Stomach (tissue), 9 donors: Measurements from ENCODE around the gene CTNND2. TPM values are rescaled to one million over a fixed set of nuclear protein-coding genes. Genes with fewer than 3 reads are reported as not detected.

ENCODE experiments used
- DNase-seq, 2 donors: peaks; one replicate each; pipeline versions ENCODE4 v3.0.0 to v3.0.0-alpha.2; 2013 to 2019
- H3K27ac ChIP-seq, 5 donors: fragments of 200-600 bp in 4 of 5; sonication (generic) in 4 of 5; one replicate each; pipeline ENCODE4 v1.5.1; 2013 to 2019; ENCODE audit warnings: mild to moderate bottlenecking in 1 of 5, moderate library complexity in 1 of 5
- H3K27me3 ChIP-seq, 3 donors: fragments of 200-600 bp; sonication (generic); one replicate each; pipeline ENCODE4 v1.5.1; 2017 to 2019; ENCODE audit warnings: mixed run types in 1 of 3
- H3K36me3 ChIP-seq, 4 donors: fragments of 200-600 bp; sonication (generic); 1 replicate in 3 of 4; 2 replicates in 1 of 4; pipeline ENCODE4 v1.5.1; 2016 to 2019
- H3K4me1 ChIP-seq, 4 donors: fragments of 200-600 bp; sonication (generic); one replicate each; pipeline ENCODE4 v1.5.1; 2016 to 2019
- H3K4me3 ChIP-seq, 4 donors: fragments of 200-600 bp; sonication (generic) in 3 of 4; one replicate each; pipeline ENCODE4 v1.5.1; 2016 to 2019; ENCODE audit warnings: mild to moderate bottlenecking in 1 of 4
- H3K9me3 ChIP-seq, 4 donors: fragments of 200-600 bp; sonication (generic); one replicate each; pipeline ENCODE4 v1.5.1; 2016 to 2019
- EP300 ChIP-seq: sonication (generic); formaldehyde crosslinking; IDR thresholded peaks from one replicate; pipeline ENCODE4 v1.6.1; 2017; ENCODE audit warnings: antibody characterized with exemption
- POLR2A ChIP-seq, 4 donors: fragments of 450-650 bp; IDR thresholded peaks; one replicate each; pipeline ENCODE4 v1.6.1; 2016; ENCODE audit warnings: antibody characterized with exemption in 4 of 4, control low read depth in 2 of 4, mild to moderate bottlenecking in 1 of 4, moderate library complexity in 1 of 4
- POLR2AphosphoS5 ChIP-seq, 3 donors: sonication (generic); formaldehyde crosslinking; IDR thresholded peaks; one replicate each; pipeline ENCODE4 v1.6.1; 2016; ENCODE audit warnings: antibody characterized with exemption in 3 of 3
- WGBS, 5 donors: extraction: QIAGEN DNeasy Blood & Tissue Kit in 3 of 5; methylation state at CpG; one replicate each; pipeline versions ENCODE4 v1.1.5 to v1.1.7; 2013 to 2018; 5-methylcytosine and 5-hydroxymethylcytosine counted together
- intact Hi-C: fragments of 100-400 bp; cut with DNase I; formaldehyde crosslinking; loops from one replicate; pipeline ENCODE4 v1.15.1; 2023; ENCODE audit warnings: low total_unique reads
- polyA plus RNA-seq, 3 donors: library from polyadenylated mRNA; stranded (reverse); fragments of 200-250 nt; gene quantifications; one replicate each; pipeline ENCODE4 v1.2.3, GENCODE V29; 2013
- total RNA-seq, 5 donors: library from RNA; depleted of rRNA; stranded (reverse); fragments of >200 nt; gene quantifications; one replicate each; pipeline versions ENCODE4 v1.1.0 to v1.2.3, GENCODE V29; 2014 to 2016
- TF ChIP-seq, protein P1 (sequence below), 7 experiments: fragments of 450-650 bp in 4 of 7; fragments of 200-600 bp in 3 of 7; sonication (generic) in 3 of 7; IDR thresholded peaks; one replicate each; pipeline ENCODE4 v1.5.1; 2016 to 2019; ENCODE audit warnings: antibody characterized with exemption in 7 of 7, control low read depth in 2 of 7, mild to moderate bottlenecking in 1 of 7
- donor health status: healthy with polysubstance abuse.
- donor health status: Bipolar disorder and iron deficiency.
- donor health status: healthy.

Gene CTNND2
- total and polyA plus RNA-seq, 8 donors, result 0.29 to 3.4 (median 2.0) TPM; not detected in 2

DNA sequence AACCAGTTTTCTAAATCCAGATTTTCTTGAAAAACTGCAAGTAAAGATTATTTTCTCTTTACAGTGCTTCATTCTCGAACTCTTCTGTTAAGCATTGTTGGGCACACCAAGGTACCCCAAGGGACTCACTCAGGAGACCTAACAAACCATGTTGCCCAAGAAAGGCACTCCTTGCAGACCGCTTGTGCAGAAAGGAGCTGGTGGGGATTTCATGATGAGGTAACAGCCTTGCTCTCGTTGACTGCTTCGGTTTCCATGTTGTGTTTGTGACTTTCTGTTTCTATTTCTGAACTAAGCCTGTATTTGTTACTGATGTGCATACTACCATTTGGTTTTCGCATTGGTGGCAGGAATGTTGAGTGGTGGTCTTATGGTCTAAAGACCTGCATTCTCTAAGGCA is 876.6 kb downstream of the CTNND2 start:
- H3K4me3 ChIP-seq, result no peak overlapping the region
- no peaks in the 10 kb centered on the region for H3K36me3 ChIP-seq
- H3K4me1 ChIP-seq, result no peaks in the 10 kb centered on the region
- no peaks in the 10 kb centered on the region for H3K27me3 ChIP-seq
- no peak overlapping the region for H3K27ac ChIP-seq
- H3K9me3 ChIP-seq, result peaks cover 0 to 20% (median 8%) of the 10 kb centered on the region in 4 donors
- DNase-seq, result no peak
- intact Hi-C loops, result no loop called here
- WGBS, 5 donors, result 70 to 91% (median 87%) methylated on average over 5 of the region's 5 CpGs
- no peak for TF ChIP-seq POLR2A (IDR thresholded peaks at IDR 0.05)
- TF ChIP-seq, protein P1, sequence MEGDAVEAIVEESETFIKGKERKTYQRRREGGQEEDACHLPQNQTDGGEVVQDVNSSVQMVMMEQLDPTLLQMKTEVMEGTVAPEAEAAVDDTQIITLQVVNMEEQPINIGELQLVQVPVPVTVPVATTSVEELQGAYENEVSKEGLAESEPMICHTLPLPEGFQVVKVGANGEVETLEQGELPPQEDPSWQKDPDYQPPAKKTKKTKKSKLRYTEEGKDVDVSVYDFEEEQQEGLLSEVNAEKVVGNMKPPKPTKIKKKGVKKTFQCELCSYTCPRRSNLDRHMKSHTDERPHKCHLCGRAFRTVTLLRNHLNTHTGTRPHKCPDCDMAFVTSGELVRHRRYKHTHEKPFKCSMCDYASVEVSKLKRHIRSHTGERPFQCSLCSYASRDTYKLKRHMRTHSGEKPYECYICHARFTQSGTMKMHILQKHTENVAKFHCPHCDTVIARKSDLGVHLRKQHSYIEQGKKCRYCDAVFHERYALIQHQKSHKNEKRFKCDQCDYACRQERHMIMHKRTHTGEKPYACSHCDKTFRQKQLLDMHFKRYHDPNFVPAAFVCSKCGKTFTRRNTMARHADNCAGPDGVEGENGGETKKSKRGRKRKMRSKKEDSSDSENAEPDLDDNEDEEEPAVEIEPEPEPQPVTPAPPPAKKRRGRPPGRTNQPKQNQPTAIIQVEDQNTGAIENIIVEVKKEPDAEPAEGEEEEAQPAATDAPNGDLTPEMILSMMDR (IDR thresholded peaks at IDR 0.05), result no peak
- no peak for TF ChIP-seq POLR2AphosphoS5 (IDR thresholded peaks at IDR 0.05)
- TF ChIP-seq EP300, result no peak

DNA sequence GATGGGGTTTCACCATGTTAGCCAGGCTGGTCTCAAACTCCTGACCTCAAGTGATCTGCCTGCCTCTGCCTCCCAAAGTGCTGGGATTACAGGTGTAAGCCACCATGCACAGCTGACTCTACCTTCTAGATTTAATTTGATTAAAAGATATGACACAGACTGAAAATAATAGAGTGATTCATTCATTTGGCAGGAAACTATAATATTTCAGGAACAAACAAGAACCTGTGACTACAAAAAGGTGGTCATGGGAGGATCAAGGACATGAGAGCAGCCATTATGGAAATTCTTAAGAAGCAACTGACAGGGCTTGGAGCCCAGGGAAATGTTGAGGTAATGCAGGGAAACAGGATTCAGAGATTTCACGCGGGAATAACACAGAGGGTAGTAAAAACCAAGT is 877.7 kb downstream of the CTNND2 start:
- TF ChIP-seq POLR2A (IDR thresholded peaks at IDR 0.05), result no peak
- TF ChIP-seq, protein P1 (IDR thresholded peaks at IDR 0.05), result no peak
- no peak for TF ChIP-seq EP300
- TF ChIP-seq POLR2AphosphoS5 (IDR thresholded peaks at IDR 0.05), result no peak
- intact Hi-C loops, result no loop called here
- Histone ChIP-seq H3K9me3 (peaks cover 0 to 18% (median 8%) of the 10 kb centered on the region in 4 donors), H3K27ac (no peak overlapping the region), H3K27me3 (no peaks in the 10 kb centered on the region), H3K4me1 (no peaks in the 10 kb centered on the region), H3K36me3 (no peaks in the 10 kb centered on the region), H3K4me3 (no peak overlapping the region)
- DNase-seq, result no peak
- WGBS, 5 donors, result 79 to 98% (median 94%) methylated on average over 2 of the region's 2 CpGs

DNA sequence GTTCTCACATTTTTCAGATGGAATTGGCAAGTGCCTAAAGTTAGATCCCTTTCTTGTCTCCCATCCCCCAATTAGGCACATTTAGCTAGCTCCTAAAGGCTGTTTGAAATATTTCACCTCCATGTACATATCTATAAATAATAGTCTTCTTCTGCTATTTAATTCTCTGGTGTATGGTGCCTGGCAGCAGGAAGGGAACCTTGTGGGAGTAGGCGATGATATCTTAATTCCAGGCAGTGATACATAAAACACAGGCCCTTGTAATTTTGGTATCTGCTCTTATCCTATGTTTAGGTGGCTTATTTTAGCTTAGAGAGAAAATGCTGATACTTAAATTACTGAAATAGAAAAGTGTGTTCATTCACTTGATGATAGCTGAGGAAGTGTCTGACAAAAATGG is 880.3 kb downstream of the CTNND2 start:
- H3K4me1 ChIP-seq, result no peaks in the 10 kb centered on the region
- no peaks in the 10 kb centered on the region for H3K36me3 ChIP-seq
- H3K27ac ChIP-seq, result no peak overlapping the region
- H3K4me3 ChIP-seq, result no peak overlapping the region
- H3K27me3 ChIP-seq, result no peaks in the 10 kb centered on the region
- peaks cover 0 to 3% (median 0%) of the 10 kb centered on the region in 4 donors for H3K9me3 ChIP-seq
- 19 to 93% (median 55%) methylated on average over 1 of the region's 1 CpG for WGBS, 5 donors
- TF ChIP-seq POLR2AphosphoS5 (IDR thresholded peaks at IDR 0.05), result no peak
- no peak for TF ChIP-seq POLR2A (IDR thresholded peaks at IDR 0.05)
- TF ChIP-seq EP300, result no peak
- TF ChIP-seq, protein P1 (IDR thresholded peaks at IDR 0.05), result no peak
- DNase-seq, result no peak
- intact Hi-C loops, result no loop called here

DNA sequence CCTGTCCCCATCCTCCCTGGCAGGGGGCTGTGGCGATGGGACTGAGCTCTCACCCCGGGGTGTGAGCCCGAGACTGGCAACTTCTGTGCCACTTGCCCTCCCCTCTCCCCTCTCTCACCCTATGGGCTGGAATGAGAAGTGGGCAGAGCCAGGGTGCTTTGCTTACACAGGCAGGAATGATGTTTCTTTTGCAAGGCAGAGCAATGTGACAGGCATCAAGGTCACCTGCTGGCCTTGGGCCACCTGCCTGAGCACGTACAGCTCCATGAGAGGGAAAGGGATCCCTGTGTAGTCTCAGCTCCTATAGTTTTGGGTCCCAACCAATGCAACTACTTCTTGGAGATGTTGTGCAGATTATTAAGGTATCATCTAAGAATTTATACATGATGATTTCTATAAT is 890.5 kb downstream of the CTNND2 start:
- intact Hi-C loops, result no loop called here
- H3K27me3 ChIP-seq, result no peaks in the 10 kb centered on the region
- peak in 1 of 2 donors; percentile 24 for DNase-seq
- WGBS, 5 donors, result 73 to 81% (median 75%) methylated on average over 4 of the region's 4 CpGs
- no peaks in the 10 kb centered on the region for H3K9me3 ChIP-seq
- H3K27ac ChIP-seq, result no peak overlapping the region
- no peak overlapping the region for H3K4me3 ChIP-seq
- H3K4me1 ChIP-seq, result no peaks in the 10 kb centered on the region
- no peak for TF ChIP-seq POLR2AphosphoS5 (IDR thresholded peaks at IDR 0.05)
- TF ChIP-seq EP300, result no peak
- TF ChIP-seq, protein P1 (IDR thresholded peaks at IDR 0.05), result no peak
- TF ChIP-seq POLR2A (IDR thresholded peaks at IDR 0.05), result no peak
- no peaks in the 10 kb centered on the region for H3K36me3 ChIP-seq
